ENCODE measurements around the gene AKR7A2. TPM values are rescaled to one million over a fixed set of nuclear protein-coding genes. Genes with fewer than 3 reads are reported as not detected.

Gene AKR7A2
- total RNA-seq, 2 donors from 2014 or later, result 29.6 to 37.7 TPM

GRCh38 chr1:19325958-19326747 lies 14.2 kb upstream of the AKR7A2 start:
- no peaks in the 10 kb centered on the region for H3K36me3 Mint-ChIP-seq
- no peak for DNase-seq (ENCODE audit: low spot score)
- peaks cover 3% of the 10 kb centered on the region in 2 donors for H3K4me1 Mint-ChIP-seq (ENCODE audit: low read depth in 2 of 2)
- H3K27ac Mint-ChIP-seq, result no peak overlapping the region
- no peaks in the 10 kb centered on the region for H3K9me3 Mint-ChIP-seq
- H3K4me3 Mint-ChIP-seq, result no peak overlapping the region
- no peak for ATAC-seq
- no peaks in the 10 kb centered on the region for H3K27me3 Mint-ChIP-seq

- no peaks in the 10 kb centered on the region for H3K9me3 Mint-ChIP-seq
- H3K27ac Mint-ChIP-seq, result no peak overlapping the region
- H3K4me1 Mint-ChIP-seq (ENCODE audit: low read depth in 2 of 2), result peaks cover 3 to 5% of the 10 kb centered on the region in 2 donors
- H3K27me3 Mint-ChIP-seq, result no peaks in the 10 kb centered on the region
- H3K36me3 Mint-ChIP-seq, result no peaks in the 10 kb centered on the region
- H3K4me3 Mint-ChIP-seq, result no peak overlapping the region
- peak in 1 of 2 donors; percentile 31 for ATAC-seq
- no peak for DNase-seq (ENCODE audit: low spot score)
Measured at GRCh38 chr1:19325368-19325957, 13.5 kb upstream of the AKR7A2 start.

DNA sequence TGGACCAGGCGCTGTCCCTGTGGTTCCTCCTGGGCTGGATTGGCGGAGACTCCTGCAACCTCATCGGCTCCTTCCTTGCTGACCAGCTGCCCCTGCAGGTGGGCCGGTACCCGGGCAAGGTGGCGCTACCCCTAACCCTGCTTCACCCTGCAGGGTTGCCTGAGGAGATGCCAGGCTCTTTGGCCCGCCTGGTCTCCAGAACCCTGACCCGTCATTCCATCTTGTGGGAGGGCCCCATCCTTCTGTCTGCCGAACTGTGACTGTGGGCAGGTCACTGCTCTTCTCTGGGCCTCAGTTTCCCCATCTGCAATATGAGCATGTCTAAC lies 12.7 kb upstream of the AKR7A2 start:
- H3K36me3 Mint-ChIP-seq, result no peaks in the 10 kb centered on the region
- no peaks in the 10 kb centered on the region for H3K27me3 Mint-ChIP-seq
- ATAC-seq (no peak), DNase-seq (ENCODE audit: low spot score) (no peak)
- no peak overlapping the region for H3K4me3 Mint-ChIP-seq
- no peaks in the 10 kb centered on the region for H3K9me3 Mint-ChIP-seq
- no peak overlapping the region for H3K27ac Mint-ChIP-seq
- H3K4me1 Mint-ChIP-seq (ENCODE audit: low read depth in 2 of 2), result peaks cover 3 to 5% of the 10 kb centered on the region in 2 donors

GRCh38 chr1:19323987-19324664 lies 12.2 kb upstream of the AKR7A2 start:
- Mint-ChIP-seq H3K4me3 (no peak overlapping the region), H3K9me3 (no peaks in the 10 kb centered on the region), H3K27ac (no peak overlapping the region), H3K4me1 (ENCODE audit: low read depth in 2 of 2) (peaks cover 3 to 5% of the 10 kb centered on the region in 2 donors), H3K27me3 (no peaks in the 10 kb centered on the region), H3K36me3 (no peaks in the 10 kb centered on the region)
- no peak for DNase-seq (ENCODE audit: low spot score)
- no peak for ATAC-seq

GRCh38 chr1:19322481-19322880 lies 10.5 kb upstream of the AKR7A2 start:
- no peaks in the 10 kb centered on the region for H3K27me3 Mint-ChIP-seq
- no peak for DNase-seq (ENCODE audit: low spot score)

DNA sequence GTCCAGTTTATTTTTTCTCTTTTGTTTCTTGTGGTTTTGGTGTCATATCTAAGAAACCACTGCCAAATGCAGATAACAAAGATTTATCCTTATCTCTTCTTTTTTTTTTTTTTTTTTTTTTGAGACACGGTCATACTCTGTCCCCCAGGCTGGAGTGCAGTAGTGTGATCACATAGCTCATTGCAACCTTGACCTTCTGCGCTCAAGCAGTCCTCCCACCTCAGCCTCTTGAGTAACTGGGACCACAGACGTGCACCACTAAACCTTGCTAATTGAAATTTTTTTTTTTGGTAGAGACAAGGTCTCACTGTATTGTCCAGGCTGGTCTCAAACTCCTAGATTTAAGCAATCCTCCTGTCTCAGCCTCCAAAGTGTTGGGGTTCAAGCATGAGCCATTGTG lies 9.1 kb upstream of the AKR7A2 start:
- no peaks in the 10 kb centered on the region for H3K36me3 Mint-ChIP-seq
- no peak overlapping the region for H3K27ac Mint-ChIP-seq
- no peaks in the 10 kb centered on the region for H3K27me3 Mint-ChIP-seq
- H3K9me3 Mint-ChIP-seq, result no peaks in the 10 kb centered on the region
- no peak overlapping the region for H3K4me3 Mint-ChIP-seq
- H3K4me1 Mint-ChIP-seq (ENCODE audit: low read depth in 2 of 2), result peaks cover 6 to 7% of the 10 kb centered on the region in 2 donors
- DNase-seq (ENCODE audit: low spot score) (no peak), ATAC-seq (no peak)

More at GRCh38 chr1:19322481-19322880, 10.5 kb upstream of the AKR7A2 start:
- no peak for ATAC-seq
- Mint-ChIP-seq H3K4me1 (ENCODE audit: low read depth in 2 of 2) (peaks cover 5 to 6% of the 10 kb centered on the region in 2 donors), H3K4me3 (no peak overlapping the region), H3K27ac (no peak overlapping the region), H3K9me3 (no peaks in the 10 kb centered on the region), H3K36me3 (no peaks in the 10 kb centered on the region)

- DNase-seq (ENCODE audit: low spot score) (no peak), ATAC-seq (no peak)
- Mint-ChIP-seq H3K9me3 (no peaks in the 10 kb centered on the region), H3K4me1 (ENCODE audit: low read depth in 2 of 2) (peaks cover 12 to 14% of the 10 kb centered on the region in 2 donors), H3K36me3 (no peaks in the 10 kb centered on the region), H3K27ac (no peak overlapping the region), H3K4me3 (no peak overlapping the region), H3K27me3 (no peaks in the 10 kb centered on the region)
Measured at GRCh38 chr1:19319196-19319595, 7.3 kb upstream of the AKR7A2 start.

GRCh38 chr1:19317126-19317910 lies 5.4 kb upstream of the AKR7A2 start:
- ATAC-seq (no peak), DNase-seq (ENCODE audit: low spot score) (no peak)
- H3K36me3 Mint-ChIP-seq, result no peaks in the 10 kb centered on the region
- H3K4me3 Mint-ChIP-seq, result no peak overlapping the region
- no peaks in the 10 kb centered on the region for H3K27me3 Mint-ChIP-seq
- H3K27ac Mint-ChIP-seq, result no peak overlapping the region
- H3K9me3 Mint-ChIP-seq, result no peaks in the 10 kb centered on the region
- peaks cover 19 to 24% of the 10 kb centered on the region in 2 donors for H3K4me1 Mint-ChIP-seq (ENCODE audit: low read depth in 2 of 2)

DNA sequence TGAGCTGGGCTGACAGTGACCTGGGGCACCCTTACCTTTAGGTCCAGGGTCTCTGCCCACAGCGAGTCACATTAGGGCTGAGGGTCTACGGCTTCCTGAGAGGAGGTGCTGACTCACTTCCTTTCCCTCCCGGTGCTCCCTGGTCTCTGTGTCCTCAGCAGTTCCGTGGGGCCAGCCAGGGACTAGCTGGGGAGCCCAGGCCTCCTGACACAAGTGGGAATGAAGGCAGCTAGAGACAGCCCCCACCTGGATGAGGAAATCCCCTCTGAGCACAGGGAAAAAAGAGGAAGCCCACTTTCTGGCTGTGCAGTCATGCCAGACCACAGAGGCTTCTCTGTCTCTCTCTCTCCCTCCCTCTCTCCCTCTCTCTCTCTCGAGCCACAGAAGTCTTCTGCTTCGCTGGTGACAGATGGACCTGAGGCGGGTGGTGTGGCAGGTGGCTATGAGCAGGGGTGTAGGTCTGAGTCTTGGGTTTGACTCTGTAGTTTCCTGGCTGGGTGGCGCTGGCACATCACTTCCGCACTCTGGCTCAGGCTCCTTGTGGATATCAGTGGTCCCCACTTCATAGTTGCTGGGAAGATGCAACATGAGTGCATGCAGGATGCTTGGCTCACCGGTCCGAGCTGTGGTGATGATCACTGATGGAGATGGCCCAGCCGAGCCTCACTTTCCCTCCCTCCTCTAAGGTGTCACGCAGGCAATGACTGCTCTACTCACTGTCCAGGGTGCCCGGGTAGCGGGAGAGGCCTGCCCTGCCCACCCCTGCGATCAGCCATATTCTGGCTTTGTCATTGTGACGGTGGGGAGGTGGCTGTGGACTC lies 3.6 kb upstream of the AKR7A2 start:
- H3K36me3 Mint-ChIP-seq, result no peaks in the 10 kb centered on the region
- H3K27ac Mint-ChIP-seq, result peak overlapping the region; percentile 37 to 57
- H3K4me1 Mint-ChIP-seq (ENCODE audit: low read depth in 2 of 2), result peaks cover 24 to 29% of the 10 kb centered on the region in 2 donors
- H3K4me3 Mint-ChIP-seq, result peak overlapping the region; percentile 20
- H3K9me3 Mint-ChIP-seq, result no peaks in the 10 kb centered on the region
- ATAC-seq, result no peak
- DNase-seq (ENCODE audit: low spot score), result no peak
- H3K27me3 Mint-ChIP-seq, result no peaks in the 10 kb centered on the region

DNA sequence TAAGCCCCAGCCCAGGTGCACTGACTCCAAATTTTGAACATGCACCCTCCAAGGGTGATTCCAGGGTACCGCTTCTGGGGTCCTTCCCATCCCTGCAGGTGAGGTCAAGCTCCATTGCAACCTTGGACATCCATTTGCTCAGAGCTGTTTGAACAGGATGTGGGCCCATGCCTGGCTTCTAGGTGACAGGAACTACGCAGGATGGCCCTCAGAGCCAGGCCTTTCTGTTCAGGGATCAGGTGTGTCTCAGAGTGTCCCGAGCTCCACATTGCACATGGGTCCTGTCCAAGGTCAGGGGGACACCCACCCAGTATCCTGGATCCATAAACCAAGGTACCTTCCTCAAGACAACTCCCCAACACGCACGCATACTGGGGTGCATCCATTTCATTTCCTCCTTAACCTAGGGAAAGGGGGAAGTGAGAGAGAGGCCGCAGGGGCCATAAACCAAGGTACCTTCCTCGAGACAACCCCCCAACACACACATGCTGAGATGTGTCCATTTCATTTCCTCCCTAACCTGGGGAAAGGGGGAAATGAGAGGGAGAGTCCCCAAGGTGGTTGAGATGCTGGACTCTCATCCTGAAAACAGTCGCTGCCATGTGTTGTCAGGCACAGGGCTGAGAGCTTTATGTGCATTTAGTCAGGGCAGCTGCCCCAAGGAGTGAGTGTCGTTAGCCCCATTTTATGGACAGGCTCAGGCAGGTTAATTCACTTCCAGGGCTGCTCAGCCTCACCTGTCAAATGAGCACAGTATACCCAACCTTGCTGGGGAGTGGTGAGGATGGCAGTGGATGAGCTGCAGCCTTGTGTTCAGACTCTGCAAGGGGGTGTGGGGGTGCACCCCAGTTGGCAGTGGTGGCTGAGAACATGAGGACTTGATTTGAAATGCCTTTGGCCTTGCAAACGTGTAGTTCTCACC lies 2.3 kb upstream of the AKR7A2 start:
- no peak for ATAC-seq
- Mint-ChIP-seq H3K27ac (no peak overlapping the region), H3K4me1 (ENCODE audit: low read depth in 2 of 2) (peaks cover 24 to 30% of the 10 kb centered on the region in 2 donors), H3K4me3 (no peak overlapping the region), H3K36me3 (no peaks in the 10 kb centered on the region), H3K9me3 (no peaks in the 10 kb centered on the region), H3K27me3 (no peaks in the 10 kb centered on the region)
- DNase-seq (ENCODE audit: low spot score), result no peak

- Mint-ChIP-seq H3K9me3 (no peaks in the 10 kb centered on the region), H3K4me1 (ENCODE audit: low read depth in 2 of 2) (peaks cover 30 to 36% of the 10 kb centered on the region in 2 donors), H3K27me3 (no peaks in the 10 kb centered on the region), H3K27ac (peak overlapping the region; percentile 9 to 70), H3K4me3 (peak overlapping the region; percentile 92), H3K36me3 (no peaks in the 10 kb centered on the region)
- ATAC-seq, result no peak
- no peak for DNase-seq (ENCODE audit: low spot score)
Measured at GRCh38 chr1:19313636-19313959, 1.7 kb upstream of the AKR7A2 start.

GRCh38 chr1:19312782-19313635 lies 1.1 kb upstream of the AKR7A2 start:
- Mint-ChIP-seq H3K27ac (peak overlapping the region; percentile 9 to 70), H3K4me1 (ENCODE audit: low read depth in 2 of 2) (peaks cover 27 to 36% of the 10 kb centered on the region in 2 donors), H3K4me3 (peak overlapping the region; percentile 92), H3K9me3 (no peaks in the 10 kb centered on the region), H3K36me3 (no peaks in the 10 kb centered on the region), H3K27me3 (no peaks in the 10 kb centered on the region)
- DNase-seq (ENCODE audit: low spot score) (no peak), ATAC-seq (peak in 1 of 2 donors; percentile 39)

Data from natural killer cell treated with Interleukin-12 subunit alpha and Interleukin-12 subunit beta and Interleukin-15 and Interleukin-18, amount 100 ng/mL, for 72 hours (primary cell).